Effector CD4-positive, alpha-beta T cell (primary cell): Measurements from ENCODE around the gene DCDC2C.

ENCODE experiments used
- DNase-seq: peaks from one replicate; pipeline ENCODE4 v3.0.0-alpha.2; 2020

DCDC2C gene

GRCh38 chr2:3674066-3674845, 29.1 kb upstream of the DCDC2C start:
- no peak for DNase-seq

GRCh38 chr2:3675687-3676086, 27.7 kb upstream of the DCDC2C start:
- DNase-seq = no peak

DNA sequence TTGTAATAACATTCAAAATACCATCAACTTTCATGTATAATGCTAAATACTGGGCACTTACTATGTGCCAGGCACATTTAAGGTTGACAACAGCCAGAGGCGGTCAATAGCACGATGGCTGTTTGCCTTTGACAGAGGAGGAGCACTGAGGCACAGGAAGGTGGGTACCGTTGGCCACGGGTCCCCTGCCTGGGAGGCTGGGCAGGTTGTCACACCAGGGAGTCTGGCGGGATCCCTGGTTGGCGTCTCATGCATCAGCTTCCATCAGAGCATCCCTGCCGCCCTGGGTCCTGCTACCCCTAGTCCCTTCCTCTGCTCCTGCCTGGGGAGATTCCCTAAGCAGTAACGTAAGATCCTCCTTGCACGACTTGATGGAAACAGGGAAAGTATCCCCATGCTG, 25.9 kb upstream of the DCDC2C start:
- DNase-seq = no peak

DNA sequence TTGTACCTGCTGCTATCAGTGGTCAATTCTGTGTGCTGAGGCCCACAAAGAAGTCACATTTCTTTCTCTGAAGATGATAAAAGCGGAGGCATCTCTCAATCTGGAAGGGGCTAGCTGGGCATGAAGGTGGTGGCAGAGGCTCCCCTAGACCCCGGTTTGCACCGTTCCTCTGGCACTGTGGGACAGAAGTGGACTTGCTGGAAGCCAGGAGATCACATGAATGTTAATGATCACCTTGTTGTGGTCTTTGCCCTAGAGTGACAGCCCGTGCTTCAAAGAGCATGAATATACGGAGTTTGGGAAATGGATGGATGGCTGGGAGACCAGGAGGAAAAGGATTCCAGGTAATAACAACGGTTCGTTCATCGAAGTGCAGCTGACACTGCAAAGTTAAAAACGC, 25.2 kb upstream of the DCDC2C start:
- no peak for DNase-seq

GRCh38 chr2:3679180-3679579, 24.2 kb upstream of the DCDC2C start:
- no peak for DNase-seq

- DNase-seq = no peak
These were observed 23.6 kb upstream of the DCDC2C start for GRCh38 chr2:3679616-3680393.

DNA sequence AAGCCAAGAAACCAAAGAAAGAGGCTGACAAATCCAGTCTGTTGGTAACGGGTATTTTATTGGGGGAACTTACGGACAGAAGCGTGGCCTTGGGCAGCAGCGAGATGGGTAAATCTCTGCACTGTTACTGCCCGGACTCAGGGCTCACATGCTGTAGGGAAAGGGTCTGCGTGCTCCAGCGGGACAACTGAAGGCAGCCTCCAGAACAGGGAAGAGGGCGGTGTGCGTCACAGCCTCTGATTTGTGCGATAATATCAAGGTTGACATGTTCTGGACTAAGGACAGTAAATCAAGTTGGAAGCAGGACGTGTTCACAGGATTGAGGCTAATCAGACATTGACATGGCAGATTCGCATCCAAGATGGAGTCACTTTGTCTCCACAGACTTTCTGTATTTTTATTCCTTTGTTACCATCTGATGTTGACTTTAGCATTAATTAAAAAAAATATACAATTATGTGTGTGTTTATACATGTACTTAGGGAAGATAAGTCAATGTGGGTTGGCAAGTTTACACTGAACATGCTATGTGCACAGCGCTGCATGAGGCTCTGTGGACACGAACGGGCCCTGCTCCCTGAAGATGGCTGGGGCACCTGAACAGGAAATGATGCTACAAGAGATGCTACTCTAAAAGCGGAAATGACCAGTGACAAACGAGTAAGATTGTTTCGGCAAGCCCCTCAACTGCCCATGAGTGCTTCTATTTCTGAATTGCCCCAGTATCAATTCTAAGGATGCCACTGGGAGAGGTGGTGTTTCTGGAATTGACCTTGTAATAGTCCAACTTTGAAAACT, 22.6 kb upstream of the DCDC2C start:
- no peak for DNase-seq

- no peak for DNase-seq
These were observed 21.8 kb upstream of the DCDC2C start for GRCh38 chr2:3681625-3682024.

GRCh38 chr2:3682811-3683210, 20.6 kb upstream of the DCDC2C start:
- no peak for DNase-seq

DNA sequence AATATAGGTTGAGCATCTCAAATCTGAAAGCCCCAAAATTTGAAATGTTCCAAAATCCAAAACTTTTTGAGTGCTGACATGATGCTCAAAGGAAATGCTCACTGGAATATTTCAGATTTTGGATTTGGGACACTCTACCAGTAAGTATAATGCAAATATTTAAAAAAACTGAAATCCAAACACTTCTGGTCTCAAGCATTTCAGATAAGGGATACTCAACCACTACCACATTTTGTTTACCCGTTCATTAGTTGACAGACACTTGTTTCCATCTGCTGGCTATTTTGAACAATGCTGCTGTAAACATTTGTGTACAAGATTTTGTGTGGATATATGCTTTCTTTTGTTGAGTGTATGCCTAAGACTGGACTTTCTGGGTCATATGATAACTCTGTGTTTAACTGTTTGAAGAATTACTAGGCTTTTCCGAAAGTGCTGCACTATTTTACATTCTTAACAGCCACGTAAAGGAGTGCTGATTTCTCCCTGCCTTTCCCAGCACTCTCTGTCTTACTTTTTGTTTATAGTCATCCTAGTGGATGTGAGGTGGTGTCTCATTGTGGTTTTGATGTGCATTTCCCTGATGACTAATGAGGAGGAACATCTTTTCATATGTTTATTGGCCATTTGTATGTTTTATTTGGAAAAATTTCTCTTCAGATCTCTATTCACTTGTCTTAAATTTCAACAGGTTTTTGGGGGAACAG, 19.5 kb upstream of the DCDC2C start:
- no peak for DNase-seq

DNA sequence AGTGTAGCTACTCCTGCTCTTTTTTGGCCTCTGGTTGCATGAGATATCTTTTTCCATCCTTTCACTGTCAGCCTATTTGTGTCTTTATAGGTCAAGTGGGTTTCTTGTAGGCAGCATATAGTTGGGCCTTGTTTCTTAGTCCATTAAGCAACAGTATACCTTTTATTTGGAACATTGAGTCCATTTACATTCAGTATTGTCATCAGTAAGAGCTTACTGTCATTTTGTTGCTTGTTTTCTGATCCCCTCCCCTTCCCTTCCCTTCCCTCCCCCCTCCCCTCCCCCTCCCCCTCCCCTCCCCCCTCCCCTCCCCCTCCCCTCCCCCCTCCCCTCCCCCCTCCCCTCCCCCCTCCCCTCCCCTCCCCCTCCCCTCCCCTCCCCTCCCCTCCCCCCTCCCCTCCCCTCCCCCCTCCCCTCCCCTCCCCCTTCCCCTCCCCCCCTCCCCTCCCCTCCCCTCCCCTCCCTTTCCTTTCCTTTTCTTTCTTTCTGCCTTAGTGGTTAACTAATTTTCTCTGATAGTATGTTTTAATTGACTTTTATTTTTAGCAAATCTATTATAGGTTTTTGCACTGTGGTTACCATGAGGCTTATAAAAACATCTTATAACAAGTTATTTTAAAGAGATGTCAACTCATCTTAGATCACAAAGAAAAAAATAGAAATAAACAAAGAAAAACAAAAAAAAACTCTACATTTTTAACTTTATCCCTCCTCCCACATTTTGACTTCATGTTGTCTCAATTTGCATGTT, 13.2 kb upstream of the DCDC2C start:
- DNase-seq = no peak

DNA sequence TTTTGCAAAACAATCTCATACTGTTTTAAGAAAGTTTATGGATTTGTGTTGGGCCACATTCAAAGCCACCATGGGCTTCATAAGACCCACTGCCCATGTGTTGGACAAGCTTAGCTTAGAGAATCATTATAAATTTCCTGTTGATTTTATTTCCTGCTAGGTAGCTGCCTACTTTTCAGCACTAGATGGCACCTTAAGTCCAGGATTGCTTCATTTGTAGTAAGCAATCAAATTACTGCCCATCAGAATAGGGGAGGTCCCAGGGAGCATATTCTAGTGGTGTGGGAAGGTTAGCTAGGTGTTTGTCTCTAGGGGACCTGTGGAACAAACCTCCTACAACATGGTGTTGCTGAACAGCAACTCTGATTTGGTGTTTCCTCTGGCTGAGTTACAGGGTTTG, 11.0 kb upstream of the DCDC2C start:
- no peak for DNase-seq

- no peak for DNase-seq
These were observed 6.8 kb upstream of the DCDC2C start for GRCh38 chr2:3696545-3696944.

- DNase-seq = no peak
These were observed 2.3 kb upstream of the DCDC2C start for GRCh38 chr2:3701071-3701470.

- DNase-seq = no peak
These were observed 481 bp downstream of the DCDC2C start for GRCh38 chr2:3703757-3704355.

DNA sequence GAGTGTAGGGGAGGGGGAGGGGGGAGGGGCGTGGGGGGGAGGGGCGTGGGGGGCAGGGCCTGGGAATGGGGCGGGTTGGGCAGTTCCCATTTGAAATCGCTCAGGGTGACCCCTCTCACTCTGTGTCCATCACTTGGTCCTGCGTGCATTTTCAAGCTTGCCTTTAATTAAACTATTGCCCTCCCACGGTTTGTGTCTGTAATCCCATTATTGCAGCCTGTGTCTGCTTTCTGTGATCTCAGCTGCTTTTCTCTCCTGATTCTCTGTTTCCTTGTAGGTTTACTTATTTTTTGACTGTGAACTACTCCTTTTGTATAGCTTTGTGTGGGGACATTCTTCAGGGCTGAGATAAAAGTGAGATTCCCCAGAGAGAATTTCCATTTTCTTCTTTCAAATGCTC, 1.3 kb downstream of the DCDC2C start:
- DNase-seq = no peak

DNA sequence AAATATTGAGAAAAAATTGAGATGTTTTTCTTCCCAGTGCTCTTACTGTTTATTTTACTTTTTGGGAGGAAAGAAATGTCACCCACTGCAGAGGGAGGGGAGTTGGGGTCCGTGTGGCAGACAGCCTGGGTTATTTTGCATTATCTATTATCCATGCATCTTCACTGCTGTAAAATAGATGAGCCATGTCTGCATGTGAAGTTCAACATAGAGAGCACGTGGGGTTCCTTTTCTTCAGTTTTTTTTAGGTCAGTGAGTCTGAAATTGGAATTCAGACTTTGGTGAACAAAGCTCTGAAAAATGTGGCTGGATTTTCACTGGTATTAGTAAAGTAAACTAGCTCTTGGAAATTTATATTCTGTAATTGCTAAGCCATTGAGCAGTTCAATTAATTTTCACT, 2.4 kb downstream of the DCDC2C start:
- DNase-seq = no peak

DNA sequence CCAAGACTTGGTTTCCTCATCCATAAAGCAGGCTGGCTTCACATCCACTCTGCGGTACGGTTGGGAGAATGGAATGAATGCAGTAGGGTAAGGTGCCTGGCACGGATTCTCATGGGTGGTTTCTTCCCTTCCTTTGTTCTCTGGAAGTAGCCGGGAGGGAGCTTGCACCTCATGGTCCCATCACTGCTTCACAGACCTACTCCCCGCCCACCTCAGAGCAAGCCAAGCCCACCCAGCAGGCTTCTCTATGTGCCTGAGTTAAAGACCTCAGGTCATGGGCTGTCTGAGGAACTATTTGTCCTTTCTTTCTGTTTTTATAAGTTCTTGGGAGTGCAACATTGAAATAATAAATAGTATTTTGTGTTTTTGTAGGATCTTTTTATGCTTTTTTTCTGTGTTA, 3.5 kb downstream of the DCDC2C start:
- no peak for DNase-seq

DNA sequence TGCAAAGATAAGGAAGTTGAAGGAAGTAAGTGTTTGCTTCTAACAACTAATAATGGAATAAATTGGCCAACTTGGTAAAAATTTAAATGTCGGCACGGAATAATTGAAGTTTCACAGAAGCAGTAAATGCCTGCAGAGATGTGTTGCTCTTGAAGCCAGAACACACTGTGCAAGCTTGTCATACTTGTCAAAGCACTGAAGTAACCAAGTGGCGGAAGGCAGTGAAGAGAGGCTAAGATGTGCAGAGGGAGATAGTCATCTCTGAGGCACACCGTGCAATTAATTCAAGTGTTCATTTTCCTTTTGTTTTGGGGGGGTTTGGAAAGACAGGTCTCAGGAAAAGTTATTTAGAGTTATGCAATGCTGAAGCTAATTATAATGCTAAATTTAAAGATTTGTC, 5.2 kb downstream of the DCDC2C start:
- DNase-seq = no peak

GRCh38 chr2:3709225-3709624, 5.8 kb downstream of the DCDC2C start:
- DNase-seq = no peak

GRCh38 chr2:3712424-3712823, 9.0 kb downstream of the DCDC2C start:
- DNase-seq = no peak
